T-helper 2 cell (primary cell): ENCODE data around the gene SCGB1C2.

ENCODE experiments used
- DNase-seq, 5 experiments: peaks; one replicate each; pipeline versions ENCODE4 v3.0.0 to v3.0.0-alpha.2; 2012 to 2022

The SCGB1C2 gene

DNA sequence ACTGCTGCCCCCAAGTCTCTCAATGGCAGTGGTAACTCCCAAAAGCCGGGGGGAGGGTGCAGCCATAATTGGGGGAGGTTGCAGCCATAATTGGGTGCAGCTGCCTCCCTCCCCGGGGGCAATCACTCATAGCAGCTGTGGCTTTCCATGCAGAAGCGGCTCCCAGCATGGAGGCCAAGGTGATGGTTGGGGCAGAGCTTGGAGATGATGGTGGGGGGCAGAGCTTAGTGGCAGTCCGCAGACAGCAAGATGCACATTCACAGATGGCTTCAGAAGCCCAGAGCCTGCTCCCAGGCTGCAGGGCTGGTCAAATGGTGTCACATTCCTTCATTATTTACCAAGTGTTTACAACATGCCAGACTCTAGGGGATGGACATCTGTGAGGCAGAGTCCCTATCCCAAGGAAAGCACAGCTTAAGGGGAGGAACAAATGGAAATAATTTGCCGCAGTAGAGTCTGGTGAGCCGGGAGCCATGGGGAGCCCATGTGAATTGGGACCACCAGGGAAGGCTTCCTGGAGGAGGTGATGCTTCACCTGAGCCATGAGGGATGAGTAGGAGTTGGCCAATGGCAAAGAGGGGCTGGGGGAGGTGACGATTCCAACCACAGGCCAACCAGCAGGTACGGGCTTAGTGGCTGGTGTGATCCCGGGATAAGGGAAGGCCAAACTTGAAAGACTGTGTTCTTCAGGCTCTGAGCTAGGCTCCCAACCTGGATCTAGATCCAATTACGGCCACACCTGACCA is 36.0 kb downstream of the SCGB1C2 start:
- DNase-seq, result no peak

DNA sequence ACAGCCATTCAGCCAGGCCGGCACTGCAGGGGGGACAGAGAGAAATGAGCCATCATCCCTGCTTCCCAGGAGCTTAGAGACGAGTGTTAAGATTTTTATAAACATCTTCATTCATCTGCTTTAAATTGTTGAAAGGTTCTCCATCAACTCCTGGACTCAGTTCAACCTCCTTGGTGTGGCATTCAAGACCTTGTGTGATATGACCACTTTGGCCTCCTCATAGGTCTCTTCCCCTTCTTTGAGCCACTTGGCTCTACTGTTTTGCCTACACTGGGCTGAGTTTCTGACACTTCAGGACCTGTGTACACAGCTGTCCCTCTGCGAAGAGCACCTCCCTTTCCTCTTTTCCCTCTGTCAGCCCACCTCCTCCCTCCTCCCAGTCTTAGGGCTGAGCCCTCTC is 39.8 kb downstream of the SCGB1C2 start:
- DNase-seq, result no peak

DNA sequence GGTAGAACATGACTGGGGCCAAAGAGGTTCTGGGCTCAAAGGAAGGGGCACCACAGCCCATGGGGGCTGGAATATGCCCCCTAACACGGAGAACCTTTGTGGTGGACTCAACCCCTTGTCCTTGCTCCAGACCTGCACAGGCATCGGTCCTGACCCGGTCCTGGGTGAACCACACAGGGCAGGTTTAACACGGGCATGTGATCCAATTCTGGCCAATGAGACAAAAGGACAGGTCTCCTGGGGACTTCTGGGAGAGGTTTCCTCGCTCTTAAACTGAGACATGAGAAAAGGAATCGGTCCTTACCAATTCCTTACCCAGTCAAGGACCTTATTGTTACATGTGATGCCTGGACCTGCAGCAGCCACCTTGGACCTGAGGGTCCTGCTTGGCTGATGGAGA is 40.4 kb downstream of the SCGB1C2 start:
- no peak for DNase-seq

- no peak for DNase-seq
These were observed 41.1 kb downstream of the SCGB1C2 start for GRCh38 chr17:178292-179065.

- DNase-seq, result no peak
These were observed 41.7 kb downstream of the SCGB1C2 start for GRCh38 chr17:179066-179432.

- DNase-seq, result no peak
These were observed 42.5 kb downstream of the SCGB1C2 start for GRCh38 chr17:179781-180380.

DNA sequence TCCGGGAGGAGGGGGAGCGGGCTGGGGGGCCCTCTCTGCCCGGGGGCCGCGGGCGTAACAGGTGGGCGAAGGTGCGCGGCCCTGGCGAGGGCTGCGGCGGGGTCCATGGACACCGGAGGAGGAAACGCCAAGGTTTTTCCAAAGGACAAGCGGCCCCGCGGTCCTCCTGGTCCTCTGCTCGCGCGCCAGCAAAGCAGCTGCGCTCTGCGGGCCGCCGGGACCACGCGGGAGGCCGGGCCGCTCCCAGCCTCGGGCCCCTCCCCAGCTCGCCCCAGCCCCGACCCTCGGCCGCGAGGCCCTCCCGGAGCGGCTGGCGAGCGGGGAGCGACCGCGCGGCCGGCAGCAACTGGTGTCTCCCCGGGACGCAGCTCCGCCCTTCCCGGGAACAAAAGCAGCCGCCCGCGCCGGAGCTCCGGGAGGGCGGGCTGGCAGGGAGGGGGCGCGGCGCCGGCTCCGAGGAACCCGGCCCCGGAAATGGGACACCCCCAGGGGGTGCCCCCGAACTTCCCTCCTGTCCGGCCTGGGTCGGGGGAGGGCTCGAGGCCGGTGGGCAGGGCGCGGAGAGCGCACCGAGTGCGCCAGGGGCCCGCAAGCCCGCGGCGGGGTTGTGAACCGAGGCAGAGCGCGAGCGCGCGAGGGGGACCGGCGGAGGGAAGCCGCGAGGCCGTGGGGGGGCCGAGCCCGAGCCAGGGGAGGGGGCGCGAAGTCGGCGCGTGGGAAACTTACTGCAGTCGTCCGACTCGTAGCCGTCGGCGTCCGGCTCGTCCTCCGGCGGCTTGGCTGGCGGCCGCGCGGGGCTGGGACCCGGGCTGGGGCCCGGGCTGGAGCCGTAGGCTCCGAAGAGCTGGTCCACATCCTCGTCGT is 43.2 kb downstream of the SCGB1C2 start:
- DNase-seq, result no peak

DNA sequence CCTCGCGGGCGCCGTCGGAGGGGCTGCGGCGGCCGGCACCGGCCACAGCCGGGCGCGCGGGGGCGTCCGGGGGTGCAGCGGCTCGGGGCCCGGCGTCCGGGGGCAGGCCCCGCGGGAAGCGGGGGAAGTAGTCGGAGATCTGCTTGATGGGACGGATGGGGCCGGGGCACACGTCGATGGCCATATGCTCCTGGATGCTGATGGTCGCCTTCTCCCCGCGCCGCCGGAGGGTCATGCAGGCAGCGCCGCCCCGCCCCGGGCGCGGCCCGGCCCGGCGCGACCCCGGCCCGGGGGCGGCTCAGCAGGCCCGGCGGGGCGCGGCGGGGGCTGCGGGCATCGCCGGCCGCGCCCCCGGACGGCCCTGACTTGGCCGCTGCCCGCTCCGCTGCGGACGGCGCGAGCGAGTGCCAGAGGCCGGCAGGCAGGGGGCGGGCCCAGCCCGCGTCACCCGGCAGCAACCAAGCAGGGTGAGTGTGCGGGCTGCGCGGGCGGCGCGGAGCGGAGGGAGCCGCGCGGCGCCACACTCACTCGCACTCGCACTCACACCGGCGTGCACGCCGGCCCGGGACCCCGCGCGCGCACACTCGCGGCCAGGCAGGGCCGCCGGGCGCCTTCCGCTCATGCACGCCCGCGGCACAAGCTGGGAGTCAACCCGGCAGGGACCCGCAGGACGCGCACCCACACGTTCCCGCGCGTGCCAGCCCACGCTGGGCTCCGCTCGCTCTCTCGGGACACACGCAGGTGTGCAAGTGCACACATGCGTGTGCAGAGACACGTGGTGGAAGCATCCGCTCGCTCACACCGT is 44.1 kb downstream of the SCGB1C2 start, which contains the start of gene DOC2B:
Gene DOC2B (minus strand): TSS at position 406 of the 805 bp plus-strand sequence. CDS start 171 bp downstream, at position 235.
- peak in 1 of 5 experiments; percentile 26 for DNase-seq

- no peak for DNase-seq
These were observed 44.8 kb downstream of the SCGB1C2 start for GRCh38 chr17:182050-182751.

GRCh38 chr17:183021-183420 is 45.7 kb downstream of the SCGB1C2 start:
- DNase-seq, result no peak

- peak in 2 of 5 experiments; percentile 37 to 41 for DNase-seq
These were observed 48.2 kb downstream of the SCGB1C2 start for GRCh38 chr17:185445-186138.

DNA sequence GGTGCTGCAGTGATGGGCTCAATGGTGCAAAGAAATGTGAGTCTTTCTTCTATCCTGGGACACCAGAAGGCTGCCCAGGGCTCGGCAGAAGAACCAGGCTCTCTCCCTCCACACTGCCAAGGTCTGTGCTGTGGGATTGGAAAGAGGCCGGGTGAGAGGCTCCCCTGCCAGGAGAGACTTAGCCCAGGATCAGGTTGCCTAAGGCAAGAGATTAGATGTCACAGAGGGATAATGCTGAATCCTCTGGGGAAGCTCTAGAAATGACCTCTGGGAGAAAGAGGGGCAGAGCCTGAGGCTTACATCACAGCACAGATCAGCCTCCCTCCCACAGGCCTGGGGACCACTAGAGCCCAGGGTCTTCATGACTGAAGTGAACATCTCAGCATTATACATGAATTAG is 49.8 kb downstream of the SCGB1C2 start:
- no peak for DNase-seq
